GM23338 (cell line): ENCODE results near the gene TM9SF2. TPM values are rescaled to one million over a fixed set of nuclear protein-coding genes. Genes with fewer than 3 reads are reported as not detected.

Experiments
- ATAC-seq: fragments of 200-7000 bp; cut with Tn5 transposase; 3 replicates; pipeline ENCODE4 v1.9.1; 2020
- DNase-seq: peaks from one replicate; pipeline ENCODE4 v3.0.0-alpha.2; 2015; ENCODE audit warnings: low spot score
- H2AFZ ChIP-seq: fragments of 200-600 bp; sonication (generic); 2 replicates; pipeline ENCODE4 v1.8.0; 2016; ENCODE audit warnings: antibody characterized with exemption, mild to moderate bottlenecking, moderate library complexity
- H3F3A ChIP-seq: fragments of 200-600 bp; sonication (generic); replicated peaks from 2 replicates; pipeline ENCODE4 v1.8.0; 2017; ENCODE audit warnings: antibody characterized with exemption, mixed run types, low read depth
- H3K27ac ChIP-seq: fragments of 200-600 bp; sonication (generic); 2 replicates; pipeline ENCODE4 v1.6.1; 2016; ENCODE audit warnings: low read depth
- H3K27me3 ChIP-seq: fragments of 200-600 bp; sonication (generic); 2 replicates; pipeline ENCODE4 v1.8.0; 2016; ENCODE audit warnings: mild to moderate bottlenecking, mixed run types, moderate library complexity; ENCODE audit not compliant: insufficient read depth
- H3K36me3 ChIP-seq: fragments of 200-600 bp; sonication (generic); 2 replicates; pipeline ENCODE4 v1.8.0; 2016; ENCODE audit warnings: mild to moderate bottlenecking; ENCODE audit not compliant: insufficient read depth
- H3K4me1 ChIP-seq: fragments of 200-600 bp; sonication (generic); 2 replicates; pipeline ENCODE4 v1.8.0; 2016; ENCODE audit warnings: mild to moderate bottlenecking, moderate library complexity; ENCODE audit not compliant: insufficient read depth
- H3K4me2 ChIP-seq: fragments of 200-600 bp; sonication (generic); 2 replicates; pipeline ENCODE4 v1.7.1; 2017; ENCODE audit warnings: mixed run types
- H3K4me3 ChIP-seq: fragments of 200-600 bp; sonication (generic); 2 replicates; pipeline ENCODE4 v1.6.1; 2016; ENCODE audit warnings: mixed run types
- H3K79me2 ChIP-seq: fragments of 200-600 bp; sonication (generic); replicated peaks from 2 replicates; pipeline ENCODE4 v1.8.0; 2017; ENCODE audit warnings: mild to moderate bottlenecking; ENCODE audit not compliant: insufficient read depth
- H3K9me2 ChIP-seq: fragments of 200-600 bp; sonication (generic); 2 replicates; pipeline ENCODE4 v1.8.0; 2017; ENCODE audit not compliant: insufficient read depth
- H4K20me1 ChIP-seq: fragments of 200-600 bp; sonication (generic); replicated peaks from 2 replicates; pipeline ENCODE4 v1.8.0; 2017; ENCODE audit warnings: mild to moderate bottlenecking; ENCODE audit not compliant: insufficient read depth
- H3K27ac Mint-ChIP-seq: 2 replicates; pipeline ENCODE4 v1.8.0; 2020; ENCODE audit warnings: inconsistent platforms, mild to moderate bottlenecking, moderate library complexity, mixed read lengths
- H3K27me3 Mint-ChIP-seq: 3 replicates; pipeline ENCODE4 v1.8.0; 2022; ENCODE audit warnings: low read depth, mild to moderate bottlenecking, moderate library complexity, mixed read lengths, inconsistent platforms; ENCODE audit not compliant: insufficient read depth, poor library complexity
- H3K36me3 Mint-ChIP-seq: 3 replicates; pipeline ENCODE4 v1.8.0; 2021; ENCODE audit warnings: low read depth, mild to moderate bottlenecking, inconsistent platforms, moderate library complexity, mixed read lengths
- H3K4me1 Mint-ChIP-seq: 3 replicates; pipeline ENCODE4 v1.8.0; 2020; ENCODE audit warnings: mild to moderate bottlenecking, inconsistent platforms, mixed read lengths
- H3K4me3 Mint-ChIP-seq: 3 replicates; pipeline ENCODE4 v1.8.0; 2021; ENCODE audit warnings: moderate library complexity, mild to moderate bottlenecking, inconsistent platforms, mixed read lengths
- H3K9me3 Mint-ChIP-seq: 3 replicates; pipeline ENCODE4 v1.8.0; 2020; ENCODE audit warnings: moderate library complexity, mild to moderate bottlenecking, inconsistent platforms, mixed read lengths
- CREB1 ChIP-seq: fragments of 250-450 bp; sonication (Bioruptor Pico); IDR thresholded peaks from 2 replicates; pipeline ENCODE4 v1.5.0; 2020; ENCODE audit warnings: low read depth, mild to moderate bottlenecking, moderate library complexity
- EZH2 ChIP-seq: fragments of 200-600 bp; sonication (generic); IDR thresholded peaks from one replicate; pipeline ENCODE4 v1.8.0; 2017; ENCODE audit warnings: antibody characterized with exemption, mild to moderate bottlenecking, low read depth; ENCODE audit not compliant: unreplicated experiment
- EZH2phosphoT487 ChIP-seq: fragments of 200-600 bp; sonication (generic); IDR thresholded peaks from one replicate; pipeline ENCODE4 v1.8.1; 2018; ENCODE audit warnings: antibody characterized with exemption; ENCODE audit not compliant: unreplicated experiment
- JUNB ChIP-seq: IDR thresholded peaks from one replicate; pipeline ENCODE4 v1.6.1; 2016; ENCODE audit warnings: antibody characterized with exemption; ENCODE audit not compliant: unreplicated experiment
- NANOG ChIP-seq: IDR thresholded peaks from 2 replicates; pipeline ENCODE4 v1.6.1; 2016; ENCODE audit warnings: antibody characterized with exemption, borderline replicate concordance
- POLR2AphosphoS5 ChIP-seq: IDR thresholded peaks from 2 replicates; pipeline ENCODE4 v1.6.1; 2016; ENCODE audit warnings: antibody characterized with exemption, low read depth
- REST ChIP-seq: IDR thresholded peaks from one replicate; pipeline ENCODE4 v1.6.1; 2018; ENCODE audit warnings: antibody characterized with exemption; ENCODE audit not compliant: unreplicated experiment
- STAT1 ChIP-seq: IDR thresholded peaks from one replicate; pipeline ENCODE4 v1.6.1; 2016; ENCODE audit warnings: antibody characterized with exemption; ENCODE audit not compliant: unreplicated experiment
- ZNF114 ChIP-seq: fragments of 250-450 bp; sonication (Bioruptor Pico); IDR thresholded peaks from 2 replicates; pipeline ENCODE4 v1.5.0; 2020; ENCODE audit warnings: mild to moderate bottlenecking, moderate library complexity
- ZNF331 ChIP-seq: fragments of 250-450 bp; sonication (Bioruptor Pico); IDR thresholded peaks from 2 replicates; pipeline ENCODE4 v1.5.0; 2020; ENCODE audit warnings: low read depth, mild to moderate bottlenecking, moderate library complexity
- polyA plus RNA-seq: library from polyadenylated mRNA; unstranded; fragments of >200 nt; fragmentation: Nextera tagmentation; extraction: Ambion mirVana; gene quantifications from 2 replicates; pipeline ENCODE4 v1.2.1, GENCODE V29; 2016
- total RNA-seq: library from RNA; depleted of rRNA; stranded (reverse); fragments of >200 nt; shearing (Covaris generic); gene quantifications from 2 replicates; pipeline ENCODE4 v1.2.3, GENCODE V29; 2014
- TF ChIP-seq, protein P1 (sequence below): IDR thresholded peaks from 2 replicates; pipeline ENCODE4 v1.6.1; 2016; ENCODE audit warnings: antibody characterized with exemption
- TF ChIP-seq, protein P2 (sequence below), 2 experiments: fragments of 200-600 bp in 1 of 2; sonication (generic) in 1 of 2; conservative IDR thresholded peaks; 2 replicates each; pipeline versions ENCODE4 v1.5.1 to v1.6.1; 2016 to 2017; ENCODE audit warnings: antibody characterized with exemption in 2 of 2, low read depth in 2 of 2, mild to moderate bottlenecking in 2 of 2, moderate library complexity in 1 of 2
- TF ChIP-seq, protein P3 (sequence below): fragments of 250-450 bp; sonication (Bioruptor Pico); IDR thresholded peaks from 2 replicates; pipeline ENCODE4 v1.5.0; 2020; ENCODE audit warnings: mild to moderate bottlenecking, moderate library complexity

The TM9SF2 gene
- total and polyA plus RNA-seq, 2 experiments from 2014 or later, result 50.5 to 115 TPM

DNA sequence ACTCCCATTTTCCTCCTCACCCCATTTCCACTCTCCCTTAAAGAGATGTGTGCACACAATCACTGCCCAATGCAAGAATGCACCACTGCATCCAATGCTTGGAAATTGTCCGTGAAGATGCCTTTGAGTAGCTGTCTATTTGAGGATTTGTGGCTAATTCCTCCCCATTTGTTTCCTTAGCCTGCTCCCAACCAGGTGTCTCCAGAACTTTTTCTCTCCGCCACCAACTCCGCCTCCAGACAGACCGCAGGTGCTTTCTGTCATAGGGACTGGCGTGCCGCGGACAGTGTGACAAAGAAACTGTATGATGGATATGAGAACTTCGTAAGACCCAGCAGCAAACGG, 461 bp upstream of the TM9SF2 start:
- Mint-ChIP-seq H3K4me1 (peaks cover 34% of the 10 kb centered on the region), H3K27me3 (peaks cover 20% of the 10 kb centered on the region), H3K4me3 (peak overlapping the region; percentile 96), H3K36me3 (peaks cover 5% of the 10 kb centered on the region; the same call in 2 of the 3 replicates), H3K9me3 (peaks cover 9% of the 10 kb centered on the region; the same call in 2 of the 3 replicates), H3K27ac (peak overlapping the region; percentile 98)
- peaks cover 13% of the 10 kb centered on the region for H4K20me1 ChIP-seq
- peak overlapping the region; percentile 86 for H3K27ac ChIP-seq
- peak; percentile 14 for ATAC-seq
- H3K9me2 ChIP-seq, result peaks cover 15% of the 10 kb centered on the region
- H3K4me2 ChIP-seq, result peak overlapping the region; percentile 90
- peaks cover 10% of the 10 kb centered on the region for H3F3A ChIP-seq
- TF ChIP-seq, protein P1, sequence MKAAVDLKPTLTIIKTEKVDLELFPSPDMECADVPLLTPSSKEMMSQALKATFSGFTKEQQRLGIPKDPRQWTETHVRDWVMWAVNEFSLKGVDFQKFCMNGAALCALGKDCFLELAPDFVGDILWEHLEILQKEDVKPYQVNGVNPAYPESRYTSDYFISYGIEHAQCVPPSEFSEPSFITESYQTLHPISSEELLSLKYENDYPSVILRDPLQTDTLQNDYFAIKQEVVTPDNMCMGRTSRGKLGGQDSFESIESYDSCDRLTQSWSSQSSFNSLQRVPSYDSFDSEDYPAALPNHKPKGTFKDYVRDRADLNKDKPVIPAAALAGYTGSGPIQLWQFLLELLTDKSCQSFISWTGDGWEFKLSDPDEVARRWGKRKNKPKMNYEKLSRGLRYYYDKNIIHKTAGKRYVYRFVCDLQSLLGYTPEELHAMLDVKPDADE, result no peak
- TF ChIP-seq EZH2phosphoT487, result no peak
- TF ChIP-seq, protein P2, sequence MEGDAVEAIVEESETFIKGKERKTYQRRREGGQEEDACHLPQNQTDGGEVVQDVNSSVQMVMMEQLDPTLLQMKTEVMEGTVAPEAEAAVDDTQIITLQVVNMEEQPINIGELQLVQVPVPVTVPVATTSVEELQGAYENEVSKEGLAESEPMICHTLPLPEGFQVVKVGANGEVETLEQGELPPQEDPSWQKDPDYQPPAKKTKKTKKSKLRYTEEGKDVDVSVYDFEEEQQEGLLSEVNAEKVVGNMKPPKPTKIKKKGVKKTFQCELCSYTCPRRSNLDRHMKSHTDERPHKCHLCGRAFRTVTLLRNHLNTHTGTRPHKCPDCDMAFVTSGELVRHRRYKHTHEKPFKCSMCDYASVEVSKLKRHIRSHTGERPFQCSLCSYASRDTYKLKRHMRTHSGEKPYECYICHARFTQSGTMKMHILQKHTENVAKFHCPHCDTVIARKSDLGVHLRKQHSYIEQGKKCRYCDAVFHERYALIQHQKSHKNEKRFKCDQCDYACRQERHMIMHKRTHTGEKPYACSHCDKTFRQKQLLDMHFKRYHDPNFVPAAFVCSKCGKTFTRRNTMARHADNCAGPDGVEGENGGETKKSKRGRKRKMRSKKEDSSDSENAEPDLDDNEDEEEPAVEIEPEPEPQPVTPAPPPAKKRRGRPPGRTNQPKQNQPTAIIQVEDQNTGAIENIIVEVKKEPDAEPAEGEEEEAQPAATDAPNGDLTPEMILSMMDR (conservative IDR thresholded peaks at IDR 0.05; ENCODE audit: low read depth in 2 of 2), result no peak
- TF ChIP-seq STAT1, result no peak
- no peak for TF ChIP-seq JUNB
- TF ChIP-seq, protein P3, sequence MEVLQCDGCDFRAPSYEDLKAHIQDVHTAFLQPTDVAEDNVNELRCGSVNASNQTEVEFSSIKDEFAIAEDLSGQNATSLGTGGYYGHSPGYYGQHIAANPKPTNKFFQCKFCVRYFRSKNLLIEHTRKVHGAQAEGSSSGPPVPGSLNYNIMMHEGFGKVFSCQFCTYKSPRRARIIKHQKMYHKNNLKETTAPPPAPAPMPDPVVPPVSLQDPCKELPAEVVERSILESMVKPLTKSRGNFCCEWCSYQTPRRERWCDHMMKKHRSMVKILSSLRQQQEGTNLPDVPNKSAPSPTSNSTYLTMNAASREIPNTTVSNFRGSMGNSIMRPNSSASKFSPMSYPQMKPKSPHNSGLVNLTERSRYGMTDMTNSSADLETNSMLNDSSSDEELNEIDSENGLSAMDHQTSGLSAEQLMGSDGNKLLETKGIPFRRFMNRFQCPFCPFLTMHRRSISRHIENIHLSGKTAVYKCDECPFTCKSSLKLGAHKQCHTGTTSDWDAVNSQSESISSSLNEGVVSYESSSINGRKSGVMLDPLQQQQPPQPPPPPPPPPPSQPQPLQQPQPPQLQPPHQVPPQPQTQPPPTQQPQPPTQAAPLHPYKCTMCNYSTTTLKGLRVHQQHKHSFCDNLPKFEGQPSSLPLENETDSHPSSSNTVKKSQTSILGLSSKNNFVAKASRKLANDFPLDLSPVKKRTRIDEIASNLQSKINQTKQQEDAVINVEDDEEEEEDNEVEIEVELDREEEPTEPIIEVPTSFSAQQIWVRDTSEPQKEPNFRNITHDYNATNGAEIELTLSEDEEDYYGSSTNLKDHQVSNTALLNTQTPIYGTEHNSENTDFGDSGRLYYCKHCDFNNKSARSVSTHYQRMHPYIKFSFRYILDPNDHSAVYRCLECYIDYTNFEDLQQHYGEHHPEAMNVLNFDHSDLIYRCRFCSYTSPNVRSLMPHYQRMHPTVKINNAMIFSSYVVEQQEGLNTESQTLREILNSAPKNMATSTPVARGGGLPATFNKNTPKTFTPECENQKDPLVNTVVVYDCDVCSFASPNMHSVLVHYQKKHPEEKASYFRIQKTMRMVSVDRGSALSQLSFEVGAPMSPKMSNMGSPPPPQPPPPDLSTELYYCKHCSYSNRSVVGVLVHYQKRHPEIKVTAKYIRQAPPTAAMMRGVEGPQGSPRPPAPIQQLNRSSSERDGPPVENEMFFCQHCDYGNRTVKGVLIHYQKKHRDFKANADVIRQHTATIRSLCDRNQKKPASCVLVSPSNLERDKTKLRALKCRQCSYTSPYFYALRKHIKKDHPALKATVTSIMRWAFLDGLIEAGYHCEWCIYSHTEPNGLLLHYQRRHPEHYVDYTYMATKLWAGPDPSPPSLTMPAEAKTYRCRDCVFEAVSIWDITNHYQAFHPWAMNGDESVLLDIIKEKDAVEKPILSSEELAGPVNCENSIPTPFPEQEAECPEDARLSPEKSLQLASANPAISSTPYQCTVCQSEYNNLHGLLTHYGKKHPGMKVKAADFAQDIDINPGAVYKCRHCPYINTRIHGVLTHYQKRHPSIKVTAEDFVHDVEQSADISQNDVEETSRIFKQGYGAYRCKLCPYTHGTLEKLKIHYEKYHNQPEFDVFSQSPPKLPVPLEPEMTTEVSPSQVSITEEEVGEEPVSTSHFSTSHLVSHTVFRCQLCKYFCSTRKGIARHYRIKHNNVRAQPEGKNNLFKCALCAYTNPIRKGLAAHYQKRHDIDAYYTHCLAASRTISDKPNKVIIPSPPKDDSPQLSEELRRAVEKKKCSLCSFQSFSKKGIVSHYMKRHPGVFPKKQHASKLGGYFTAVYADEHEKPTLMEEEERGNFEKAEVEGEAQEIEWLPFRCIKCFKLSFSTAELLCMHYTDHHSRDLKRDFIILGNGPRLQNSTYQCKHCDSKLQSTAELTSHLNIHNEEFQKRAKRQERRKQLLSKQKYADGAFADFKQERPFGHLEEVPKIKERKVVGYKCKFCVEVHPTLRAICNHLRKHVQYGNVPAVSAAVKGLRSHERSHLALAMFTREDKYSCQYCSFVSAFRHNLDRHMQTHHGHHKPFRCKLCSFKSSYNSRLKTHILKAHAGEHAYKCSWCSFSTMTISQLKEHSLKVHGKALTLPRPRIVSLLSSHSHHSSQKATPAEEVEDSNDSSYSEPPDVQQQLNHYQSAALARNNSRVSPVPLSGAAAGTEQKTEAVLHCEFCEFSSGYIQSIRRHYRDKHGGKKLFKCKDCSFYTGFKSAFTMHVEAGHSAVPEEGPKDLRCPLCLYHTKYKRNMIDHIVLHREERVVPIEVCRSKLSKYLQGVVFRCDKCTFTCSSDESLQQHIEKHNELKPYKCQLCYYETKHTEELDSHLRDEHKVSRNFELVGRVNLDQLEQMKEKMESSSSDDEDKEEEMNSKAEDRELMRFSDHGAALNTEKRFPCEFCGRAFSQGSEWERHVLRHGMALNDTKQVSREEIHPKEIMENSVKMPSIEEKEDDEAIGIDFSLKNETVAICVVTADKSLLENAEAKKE (CRISPR knock-in tag), result no peak
- TF ChIP-seq ZNF114 (CRISPR knock-in tag), result no peak
- no peak for TF ChIP-seq POLR2AphosphoS5
- no peak for TF ChIP-seq CREB1 (CRISPR knock-in tag)
- TF ChIP-seq REST, result no peak
- no peak for TF ChIP-seq NANOG
- TF ChIP-seq EZH2, result no peak
- TF ChIP-seq ZNF331 (CRISPR knock-in tag), result no peak
- H3K79me2 ChIP-seq, result peaks cover 45% of the 10 kb centered on the region
- peaks cover 16% of the 10 kb centered on the region for H3K4me1 ChIP-seq
- H3K4me3 ChIP-seq, result peak overlapping the region; percentile 89
- 0 out of 2 replicates have a peak overlapping the region, but pooled peaks have one; percentile 38 for H2AFZ ChIP-seq
- no peaks in the 10 kb centered on the region for H3K27me3 ChIP-seq
- DNase-seq, result no peak
- no peaks in the 10 kb centered on the region for H3K36me3 ChIP-seq
